HepG2 (cell line): ENCODE results near the gene ARID1A. TPM values are rescaled to one million over a fixed set of nuclear protein-coding genes. Genes with fewer than 3 reads are reported as not detected.
A peak's percentile ranks its signal among the peaks of the same experiment; 100 is the strongest.

Experiments used
- AHR ChIP-seq: IDR thresholded peaks from 2 replicates; pipeline ENCODE4 v1.6.1; 2018; ENCODE audit warnings: missing genetic modification reagents, missing compliant biosample characterization
- EP300 ChIP-seq, 3 experiments: sonication (generic) in 1 of 3; formaldehyde crosslinking in 1 of 3; IDR thresholded peaks; 2 replicates each; pipeline versions ENCODE4 v1.5.1 to v1.6.1; 2011 to 2020; ENCODE audit warnings: low read depth in 2 of 3, low read length in 2 of 3, borderline replicate concordance in 1 of 3, improper control_type of control experiment in 1 of 3, mild to moderate bottlenecking in 1 of 3, missing genetic modification reagents in 1 of 3, moderate library complexity in 1 of 3
- IRX3 ChIP-seq: sonication (generic); formaldehyde crosslinking; IDR thresholded peaks from 2 replicates; pipeline ENCODE4 v1.8.1; 2023; ENCODE audit warnings: mild to moderate bottlenecking, low read depth, missing genetic modification reagents, borderline replicate concordance
- KDM5B ChIP-seq: sonication (generic); formaldehyde crosslinking; IDR thresholded peaks from 2 replicates; pipeline ENCODE4 v1.4.0; 2020; ENCODE audit warnings: missing genetic modification reagents, mild to moderate bottlenecking, borderline replicate concordance
- MIER3 ChIP-seq: IDR thresholded peaks from 2 replicates; pipeline ENCODE4 v1.6.1; 2016; ENCODE audit warnings: missing compliant biosample characterization, borderline replicate concordance
- MXD1 ChIP-seq: sonication (generic); formaldehyde crosslinking; IDR thresholded peaks from 2 replicates; pipeline ENCODE4 v1.4.0; 2020; ENCODE audit warnings: mild to moderate bottlenecking, missing genetic modification reagents
- NKX3-1 ChIP-seq: sonication (generic); formaldehyde crosslinking; IDR thresholded peaks from 2 replicates; pipeline ENCODE4 v1.5.0; 2020; ENCODE audit warnings: missing genetic modification reagents
- NR2F6 ChIP-seq, 2 experiments: IDR thresholded peaks; 2 replicates each; pipeline ENCODE4 v1.6.1; 2016; ENCODE audit warnings: antibody characterized with exemption in 1 of 2, mild to moderate bottlenecking in 1 of 2
- SIX4 ChIP-seq: sonication (generic); formaldehyde crosslinking; IDR thresholded peaks from 2 replicates; pipeline ENCODE4 v1.4.0; 2020; ENCODE audit warnings: missing genetic modification reagents
- SP1 ChIP-seq, 2 experiments: fragments of 450-650 bp in 1 of 2; sonication (generic) in 1 of 2; formaldehyde crosslinking in 1 of 2; IDR thresholded peaks; 2 replicates each; pipeline versions ENCODE4 v1.4.0 to v1.6.1; 2016 to 2020; ENCODE audit warnings: missing genetic modification reagents in 1 of 2
- STAT6 ChIP-seq: sonication (generic); formaldehyde crosslinking; IDR thresholded peaks from 2 replicates; pipeline ENCODE4 v1.4.0; 2020; ENCODE audit warnings: missing genetic modification reagents, mild to moderate bottlenecking, borderline replicate concordance
- ZBTB10 ChIP-seq: sonication (generic); formaldehyde crosslinking; IDR thresholded peaks from 2 replicates; pipeline ENCODE4 v1.4.0; 2020; ENCODE audit warnings: missing genetic modification reagents, borderline replicate concordance
- ZBTB14 ChIP-seq: sonication (generic); formaldehyde crosslinking; IDR thresholded peaks from 2 replicates; pipeline ENCODE4 v1.4.0; 2020; ENCODE audit warnings: missing genetic modification reagents
- ZC3H13 ChIP-seq: sonication (generic); formaldehyde crosslinking; IDR thresholded peaks from 2 replicates; pipeline ENCODE4 v1.8.1; 2023; ENCODE audit warnings: mild to moderate bottlenecking, missing genetic modification reagents, moderate library complexity
- ZFX ChIP-seq: sonication (generic); formaldehyde crosslinking; IDR thresholded peaks from 2 replicates; pipeline ENCODE4 v1.4.0; 2020; ENCODE audit warnings: mild to moderate bottlenecking, low read depth, missing genetic modification reagents, moderate library complexity
- ZNF17 ChIP-seq: sonication (generic); formaldehyde crosslinking; IDR thresholded peaks from 2 replicates; pipeline ENCODE4 v1.5.0; 2020; ENCODE audit warnings: mild to moderate bottlenecking, missing genetic modification reagents
- ZNF235 ChIP-seq: sonication (generic); formaldehyde crosslinking; IDR thresholded peaks from 2 replicates; pipeline ENCODE4 v1.8.1; 2023; ENCODE audit warnings: mild to moderate bottlenecking, missing genetic modification reagents, borderline replicate concordance
- ZNF282 ChIP-seq: fragments of 450-650 bp; IDR thresholded peaks from 2 replicates; pipeline ENCODE4 v1.6.1; 2018; ENCODE audit not compliant: partially characterized antibody
- ZNF800 ChIP-seq: sonication (generic); formaldehyde crosslinking; IDR thresholded peaks from 2 replicates; pipeline ENCODE4 v1.4.0; 2020; ENCODE audit warnings: missing genetic modification reagents
- polyA plus RNA-seq, 8 experiments: library from polyadenylated mRNA; depleted of rRNA in 3 of 8; stranded (reverse) in 7 of 8; unstranded in 1 of 8; fragments of >200 nt; fragmentation: Illumina TruSeq in 4 of 8; extraction: Trizol in 4 of 8; gene quantifications; 2 replicates each; pipeline versions ENCODE4 v1.2.1 to v1.2.3, GENCODE V29; 2011 to 2016; ENCODE audit warnings: low read depth in 4 of 8, missing spikeins in 1 of 8, mixed read lengths in 1 of 8; ENCODE audit not compliant: insufficient read depth in 1 of 8
- total RNA-seq, 5 experiments: library from RNA; depleted of rRNA; stranded (reverse); fragments of >200 nt; fragmentation: Illumina TruSeq; extraction: Trizol; gene quantifications; 2 replicates each; pipeline ENCODE4 v1.2.3, GENCODE V29; 2016; ENCODE audit warnings: low read depth in 1 of 5

The ARID1A gene
- total and polyA plus RNA-seq, 2 of the 13 experiments (the other 11 are each of a cell fraction or from before 2014, with no cell fraction given) = 11.9 to 15.9 TPM

- TF ChIP-seq ZFX (CRISPR knock-in tag) (peak; percentile 95), MXD1 (CRISPR knock-in tag) (no peak), IRX3 (CRISPR knock-in tag) (no peak; the same call in 1 of the 2 replicates), ZNF800 (CRISPR knock-in tag) (peak; percentile 90), MIER3 (peak; percentile 50; the same call in 1 of the 2 replicates), ZC3H13 (CRISPR knock-in tag) (no peak), ZBTB10 (peak; percentile 59; the same call in 1 of the 2 replicates), SP1 (IDR thresholded peaks at IDR 0.05) (no peak), SP1 (CRISPR knock-in tag; IDR thresholded peaks at IDR 0.05) (peak; percentile 76), ZNF17 (CRISPR knock-in tag) (no peak), STAT6 (no peak), ZNF235 (CRISPR knock-in tag) (no peak), EP300 (IDR thresholded peaks at IDR 0.05; ENCODE audit: low read depth in 2 of 2, low read length in 2 of 2) (peak; percentile 34 to 49; a peak in 2 of 4 replicates), EP300 (CRISPR knock-in tag; IDR thresholded peaks at IDR 0.05; ENCODE audit: borderline replicate concordance) (peak; percentile 61), NKX3-1 (CRISPR knock-in tag) (no peak), NR2F6 (IDR thresholded peaks at IDR 0.05) (peak; percentile 56), NR2F6 (CRISPR knock-in tag; IDR thresholded peaks at IDR 0.05) (peak; percentile 79; the same call in 1 of the 2 replicates), AHR (peak; percentile 23; the same call in 1 of the 2 replicates), ZBTB14 (CRISPR knock-in tag) (peak; percentile 58; the same call in 1 of the 2 replicates), KDM5B (CRISPR knock-in tag) (no peak; the same call in 1 of the 2 replicates), SIX4 (CRISPR knock-in tag) (0 out of 2 replicates have a peak, but pooled peaks have one; percentile 71), ZNF282 (no peak)
Measured at GRCh38 chr1:26692793-26693490, 2.9 kb upstream of the ARID1A start (continued).
